Mesenchymal stem cell (in vitro differentiated cells and primary cell): Measurements from ENCODE around the gene TBC1D17.

ENCODE experiments used
- DNase-seq: peaks from one replicate; pipeline ENCODE4 v3.0.0-alpha.2; 2013
- H2AFZ ChIP-seq: one replicate; pipeline ENCODE4 v1.6.1; 2013; ENCODE audit warnings: low read depth, mild to moderate bottlenecking, control low read depth, inconsistent platforms, low read length, moderate library complexity
- H2AK5ac ChIP-seq: 2 replicates; pipeline ENCODE4 v1.6.1; 2013; ENCODE audit warnings: low read length, moderate library complexity, mild to moderate bottlenecking, inconsistent platforms; ENCODE audit not compliant: severe bottlenecking
- H2BK120ac ChIP-seq: one replicate; pipeline ENCODE4 v1.6.1; 2013; ENCODE audit warnings: low read depth, mild to moderate bottlenecking, inconsistent platforms, low read length, moderate library complexity
- H2BK12ac ChIP-seq, 2 experiments: one replicate each; pipeline ENCODE4 v1.6.1; 2013; ENCODE audit warnings: inconsistent platforms in 2 of 2, low read length in 2 of 2, mild to moderate bottlenecking in 2 of 2, moderate library complexity in 2 of 2, control low read depth in 1 of 2
- H2BK15ac ChIP-seq: one replicate; pipeline ENCODE4 v1.6.1; 2013; ENCODE audit warnings: mild to moderate bottlenecking, low read depth, inconsistent platforms; ENCODE audit not compliant: poor library complexity, severe bottlenecking
- H2BK5ac ChIP-seq: 2 replicates; pipeline ENCODE4 v1.6.1; 2013; ENCODE audit warnings: low read depth, mild to moderate bottlenecking, low read length, control low read depth, inconsistent platforms; ENCODE audit not compliant: poor library complexity, severe bottlenecking
- H3K14ac ChIP-seq, 2 experiments: one replicate each; pipeline ENCODE4 v1.6.1; 2013; ENCODE audit warnings: inconsistent platforms in 2 of 2, low read length in 2 of 2, control low read depth in 1 of 2, mild to moderate bottlenecking in 1 of 2, moderate library complexity in 1 of 2
- H3K18ac ChIP-seq, 2 experiments: one replicate each; pipeline ENCODE4 v1.6.1; 2013; ENCODE audit warnings: inconsistent platforms in 2 of 2, low read length in 2 of 2, control low read depth in 1 of 2, low read depth in 1 of 2, mild to moderate bottlenecking in 1 of 2
- H3K23ac ChIP-seq, 2 experiments: one replicate each; pipeline ENCODE4 v1.6.1; 2013; ENCODE audit warnings: inconsistent platforms in 2 of 2, low read length in 2 of 2, mild to moderate bottlenecking in 2 of 2, moderate library complexity in 2 of 2, control low read depth in 1 of 2
- H3K27ac ChIP-seq: 2 replicates; pipeline ENCODE4 v1.5.1; 2013; ENCODE audit warnings: mild to moderate bottlenecking, moderate library complexity, low read length, control low read depth, inconsistent platforms; ENCODE audit not compliant: poor library complexity, severe bottlenecking
- H3K27me3 ChIP-seq, 2 experiments: 2 replicates each; pipeline versions ENCODE4 v1.6.1 to v1.7.0; 2013; ENCODE audit warnings: low read length in 2 of 2, mild to moderate bottlenecking in 2 of 2, moderate library complexity in 2 of 2, control low read depth in 1 of 2, inconsistent platforms in 1 of 2; ENCODE audit not compliant: control insufficient read depth in 1 of 2, insufficient read depth in 1 of 2
- H3K36me3 ChIP-seq, 2 experiments: 2 replicates each; pipeline versions ENCODE4 v1.6.1 to v1.7.0; 2013; ENCODE audit warnings: low read length in 2 of 2, control low read depth in 1 of 2, inconsistent platforms in 1 of 2, low read depth in 1 of 2, mild to moderate bottlenecking in 1 of 2; ENCODE audit not compliant: insufficient read depth in 2 of 2, control insufficient read depth in 1 of 2
- H3K4ac ChIP-seq, 2 experiments: one replicate each; pipeline ENCODE4 v1.6.1; 2013; ENCODE audit warnings: inconsistent platforms in 2 of 2, low read length in 2 of 2, mild to moderate bottlenecking in 2 of 2, moderate library complexity in 2 of 2, control low read depth in 1 of 2, low read depth in 1 of 2
- H3K4me1 ChIP-seq: 2 replicates; pipeline ENCODE4 v1.6.1; 2013; ENCODE audit warnings: low read depth, low read length, control low read depth; ENCODE audit not compliant: control insufficient read depth, insufficient read depth
- H3K4me2 ChIP-seq: 2 replicates; pipeline ENCODE4 v1.6.1; 2013; ENCODE audit warnings: low read length, mild to moderate bottlenecking, inconsistent platforms; ENCODE audit not compliant: poor library complexity, severe bottlenecking
- H3K4me3 ChIP-seq, 2 experiments: 2 replicates each; pipeline versions ENCODE4 v1.5.1 to v1.7.0; 2013; ENCODE audit warnings: low read length in 2 of 2, mild to moderate bottlenecking in 2 of 2, control low read depth in 1 of 2, low read depth in 1 of 2; ENCODE audit not compliant: insufficient read depth in 1 of 2
- H3K79me1 ChIP-seq: replicated peaks from 2 replicates; pipeline ENCODE4 v1.6.1; 2013; ENCODE audit warnings: mild to moderate bottlenecking, control low read depth, low read length, inconsistent platforms; ENCODE audit not compliant: poor library complexity, severe bottlenecking
- H3K9ac ChIP-seq: 2 replicates; pipeline ENCODE4 v1.7.0; 2013; ENCODE audit warnings: mild to moderate bottlenecking, low read length, moderate library complexity
- H3K9me3 ChIP-seq: 2 replicates; pipeline ENCODE4 v1.7.0; 2013; ENCODE audit warnings: mild to moderate bottlenecking, low read length; ENCODE audit not compliant: control insufficient read depth
- H4K8ac ChIP-seq: one replicate; pipeline ENCODE4 v1.6.1; 2013; ENCODE audit warnings: inconsistent platforms, mild to moderate bottlenecking, low read length, moderate library complexity
- H4K91ac ChIP-seq: one replicate; pipeline ENCODE4 v1.6.1; 2013; ENCODE audit warnings: mild to moderate bottlenecking, low read length, inconsistent platforms
- WGBS: methylation state at CpG from one replicate; pipeline ENCODE4 v1.1.7; 2013; ENCODE audit warnings: mixed read lengths; 5-methylcytosine and 5-hydroxymethylcytosine counted together

The TBC1D17 gene

GRCh38 chr19:49908480-49909420 lies 31.2 kb downstream of the TBC1D17 start:
- Histone ChIP-seq H2BK15ac (no peak overlapping the region), H4K8ac (no peak overlapping the region), H3K9me3 (no peaks in the 10 kb centered on the region), H3K4me2 (no peak overlapping the region), H3K4me3 (no peak overlapping the region), H3K18ac (no peak overlapping the region), H2BK120ac (no peak overlapping the region), H3K14ac (no peak overlapping the region), H3K23ac (no peak overlapping the region), H3K4ac (no peak overlapping the region), H2AFZ (no peak overlapping the region), H3K9ac (no peak overlapping the region), H3K27me3 (no peaks in the 10 kb centered on the region), H2AK5ac (no peak overlapping the region), H3K36me3 (peaks cover 51 to 58% of the 10 kb centered on the region in 2 experiments), H3K79me1 (peaks cover 41% of the 10 kb centered on the region), H3K27ac (no peak overlapping the region), H2BK12ac (no peak overlapping the region), H2BK5ac (no peak overlapping the region), H4K91ac (no peak overlapping the region), H3K4me1 (peaks cover 4% of the 10 kb centered on the region)
- DNase-seq: no peak
- WGBS: 99% methylated on average over 37 of the region's 37 CpGs

- H3K79me1 ChIP-seq: peaks cover 50% of the 10 kb centered on the region
- H2BK120ac ChIP-seq: no peak overlapping the region
- H2BK15ac ChIP-seq: no peak overlapping the region
- DNase-seq: no peak
- H4K91ac ChIP-seq: no peak overlapping the region
- H4K8ac ChIP-seq: no peak overlapping the region
- H3K4me2 ChIP-seq: no peak overlapping the region
- no peak overlapping the region for H2AFZ ChIP-seq
- no peaks in the 10 kb centered on the region for H3K27me3 ChIP-seq
- H2BK12ac ChIP-seq: no peak overlapping the region
- no peaks in the 10 kb centered on the region for H3K9me3 ChIP-seq
- no peak overlapping the region for H3K9ac ChIP-seq
- no peak overlapping the region for H3K27ac ChIP-seq
- no peak overlapping the region for H2BK5ac ChIP-seq
- H3K23ac ChIP-seq: no peak overlapping the region
- H3K14ac ChIP-seq: no peak overlapping the region
- H3K18ac ChIP-seq: no peak overlapping the region
- WGBS: 98% methylated on average over 4 of the region's 5 CpGs
- no peak overlapping the region for H3K4ac ChIP-seq
- peaks cover 62 to 69% of the 10 kb centered on the region in 2 experiments for H3K36me3 ChIP-seq
- peaks cover 4% of the 10 kb centered on the region for H3K4me1 ChIP-seq
- H3K4me3 ChIP-seq: no peak overlapping the region
- no peak overlapping the region for H2AK5ac ChIP-seq
These were observed 32.7 kb downstream of the TBC1D17 start for GRCh38 chr19:49910179-49910578.

GRCh38 chr19:49911381-49912145 lies 34.1 kb downstream of the TBC1D17 start:
- no peak overlapping the region for H3K27ac ChIP-seq
- no peak overlapping the region for H3K9ac ChIP-seq
- no peak overlapping the region for H3K4me2 ChIP-seq
- no peak overlapping the region for H3K18ac ChIP-seq
- H2AK5ac ChIP-seq: no peak overlapping the region
- H3K27me3 ChIP-seq: no peaks in the 10 kb centered on the region
- H3K9me3 ChIP-seq: no peaks in the 10 kb centered on the region
- WGBS: 85% methylated on average over 7 of the region's 9 CpGs
- H3K4me3 ChIP-seq: no peak overlapping the region
- DNase-seq: peak; percentile 9
- no peak overlapping the region for H2BK5ac ChIP-seq
- H4K8ac ChIP-seq: no peak overlapping the region
- H3K4ac ChIP-seq: no peak overlapping the region
- H2BK15ac ChIP-seq: no peak overlapping the region
- no peak overlapping the region for H2BK120ac ChIP-seq
- peaks cover 4% of the 10 kb centered on the region for H3K4me1 ChIP-seq
- no peak overlapping the region for H2AFZ ChIP-seq
- no peak overlapping the region for H2BK12ac ChIP-seq
- H3K79me1 ChIP-seq: peaks cover 48% of the 10 kb centered on the region
- H3K14ac ChIP-seq: no peak overlapping the region
- no peak overlapping the region for H3K23ac ChIP-seq
- peaks cover 67 to 74% of the 10 kb centered on the region in 2 experiments for H3K36me3 ChIP-seq
- no peak overlapping the region for H4K91ac ChIP-seq
